Skin epidermis (tissue), 12 donors: ENCODE measurements around the gene DENND1A.
"Not testable (repeated sequence)": the region's sequence is repeated elsewhere in the genome, so short reads cannot be mapped to it uniquely, and the experiment has no call there.

Source experiments
- H3K27ac ChIP-seq, 21 experiments: fragments of 200-600 bp; sonication (generic) in 11 of 21; one replicate each; pipeline ENCODE4 v1.5.0; 2020; ENCODE audit warnings: mild to moderate bottlenecking in 3 of 21, inconsistent platforms in 2 of 21, moderate library complexity in 2 of 21
- H3K4me3 ChIP-seq, 7 experiments: fragments of 200-600 bp; sonication (generic) in 2 of 7; one replicate each; pipeline ENCODE4 v1.5.0; 2020; ENCODE audit warnings: inconsistent platforms in 2 of 7, mild to moderate bottlenecking in 2 of 7, moderate library complexity in 1 of 7

Gene DENND1A

GRCh38 chr9:123437201-123437600 is 492.7 kb downstream of the DENND1A start:
- Histone ChIP-seq H3K27ac (no peak overlapping the region), H3K4me3 (no peak overlapping the region)

GRCh38 chr9:123435471-123435870 is 494.5 kb downstream of the DENND1A start:
- Histone ChIP-seq H3K27ac (no peak overlapping the region), H3K4me3 (no peak overlapping the region)

DNA sequence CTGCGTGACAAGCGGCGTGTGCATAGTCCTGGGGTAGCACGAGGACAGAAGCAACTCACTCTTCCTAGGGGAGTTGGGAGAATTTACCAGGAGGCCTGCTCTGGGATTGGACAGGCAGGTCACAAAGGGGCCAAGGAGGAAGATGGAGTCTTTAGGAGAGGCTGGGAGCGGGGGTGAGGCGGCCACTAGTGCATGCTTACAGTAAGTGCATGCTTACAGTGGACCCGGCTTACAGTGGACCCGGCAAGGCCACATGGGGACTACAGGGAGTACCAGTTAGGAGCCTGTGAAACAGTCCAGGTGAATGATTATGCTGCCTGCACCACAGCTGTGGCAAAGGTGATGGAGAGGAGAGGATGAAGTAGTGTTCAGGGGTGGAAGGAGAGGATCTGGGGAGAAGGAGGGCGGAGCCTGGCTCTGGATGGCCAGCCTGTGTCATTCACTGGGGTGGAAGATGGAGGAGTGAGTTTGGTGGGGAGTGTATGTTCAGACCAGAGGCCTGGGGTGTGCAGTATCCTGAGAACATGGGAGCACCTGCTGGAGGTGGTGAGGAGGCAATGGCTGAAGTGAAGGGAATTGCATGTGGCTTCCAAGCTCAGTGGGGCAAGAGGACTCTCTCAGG is 495.2 kb downstream of the DENND1A start:
- H3K4me3 ChIP-seq = no peak overlapping the region
- H3K27ac ChIP-seq = no peak overlapping the region

DNA sequence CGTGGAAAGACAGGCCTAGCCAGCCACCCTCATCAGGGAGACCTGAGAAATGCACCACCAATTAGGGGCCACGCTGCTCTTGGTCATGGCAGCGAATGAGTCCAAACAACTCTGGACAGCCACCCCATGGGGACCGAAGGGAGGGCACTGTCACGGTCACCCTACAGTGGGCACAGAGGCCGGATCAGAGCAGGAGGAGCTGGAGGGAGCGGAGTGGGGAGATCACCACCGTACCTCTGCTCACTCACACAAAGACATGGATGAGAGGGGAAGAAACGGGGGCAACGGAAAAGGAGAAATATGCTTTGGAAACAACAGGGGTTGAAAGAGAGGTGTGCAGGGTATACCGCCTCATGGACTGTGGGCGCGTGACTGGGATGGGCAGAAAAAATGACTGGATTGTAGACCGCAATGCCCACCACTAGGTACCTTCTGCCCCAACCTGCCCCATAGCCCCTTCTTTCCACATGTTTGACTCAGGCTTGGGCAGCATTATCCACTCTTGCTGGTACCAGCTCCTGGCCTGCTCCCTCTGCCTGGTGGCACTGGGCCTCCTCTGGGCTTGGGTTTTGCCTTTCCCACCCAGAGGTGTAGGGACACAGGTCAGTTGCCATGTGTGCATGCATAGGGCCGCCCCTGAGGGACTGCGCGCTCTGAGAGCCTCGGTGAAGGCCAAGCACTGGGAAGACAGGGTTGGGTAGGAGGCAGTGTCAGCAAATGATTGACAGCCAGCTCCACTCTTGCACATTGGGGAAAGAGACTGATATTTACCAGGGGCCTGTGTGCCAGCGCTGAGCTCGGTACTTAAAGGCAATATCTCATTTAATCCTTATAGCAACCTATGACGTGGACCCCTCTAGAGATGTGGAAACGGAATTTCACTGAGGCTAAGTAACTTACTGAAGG is 497.3 kb downstream of the DENND1A start:
- H3K27ac ChIP-seq = no peak overlapping the region
- H3K4me3 ChIP-seq = no peak overlapping the region

- H3K27ac ChIP-seq = no peak overlapping the region
- no peak overlapping the region for H3K4me3 ChIP-seq
Observed at GRCh38 chr9:123431581-123431980, 498.3 kb downstream of the DENND1A start.

DNA sequence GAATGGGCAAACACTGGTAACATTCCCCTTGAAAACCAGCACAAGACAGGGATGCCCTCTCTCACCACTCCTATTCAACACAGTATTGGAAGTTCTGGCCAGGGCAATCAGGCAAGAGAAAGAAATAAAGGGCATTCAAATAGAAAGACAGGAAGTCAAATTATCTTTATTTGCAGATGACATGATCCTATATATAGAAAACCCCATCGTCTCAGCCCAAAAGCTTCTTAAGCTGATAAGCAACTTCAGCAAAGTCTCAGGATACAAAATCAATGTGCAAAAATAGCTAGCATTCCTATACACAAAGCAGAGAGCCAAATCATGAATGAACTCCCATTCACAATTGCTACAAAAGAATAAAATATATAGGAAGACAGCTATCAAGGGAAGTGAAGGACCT is 501.5 kb downstream of the DENND1A start:
- H3K4me3 ChIP-seq, H3K27ac ChIP-seq: not testable (repeated sequence)

DNA sequence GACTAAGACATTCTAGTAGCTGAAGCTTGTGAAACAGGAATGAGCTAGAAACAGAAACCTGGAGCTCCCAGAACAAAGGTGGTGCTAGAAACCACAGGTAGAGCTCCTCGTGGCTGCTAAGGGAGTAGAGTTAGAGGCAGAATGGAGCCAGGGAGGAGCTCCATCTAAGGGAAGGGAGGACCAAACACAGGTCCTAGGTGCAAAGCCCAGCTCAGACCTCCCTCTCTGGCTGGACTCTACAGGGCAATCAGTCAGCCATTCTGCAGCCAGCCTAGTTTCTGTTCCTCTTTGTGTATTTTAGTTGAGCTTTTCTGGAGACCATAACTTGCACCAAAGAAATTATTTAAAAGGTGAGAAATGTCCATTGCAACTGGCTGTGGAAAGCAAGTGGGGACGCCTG is 503.5 kb downstream of the DENND1A start:
- Histone ChIP-seq H3K4me3 (no peak overlapping the region), H3K27ac (no peak overlapping the region)

GRCh38 chr9:123425836-123426365 is 504.0 kb downstream of the DENND1A start:
- H3K4me3 ChIP-seq = no peak overlapping the region
- H3K27ac ChIP-seq = no peak overlapping the region

GRCh38 chr9:123425261-123425821 is 504.6 kb downstream of the DENND1A start:
- H3K4me3 ChIP-seq = no peak overlapping the region
- no peak overlapping the region for H3K27ac ChIP-seq

- H3K4me3 ChIP-seq = no peak overlapping the region
Observed at GRCh38 chr9:123424552-123425225, 505.2 kb downstream of the DENND1A start.

GRCh38 chr9:123424131-123424530 is 505.8 kb downstream of the DENND1A start:
- H3K4me3 ChIP-seq = no peak overlapping the region
- no peak overlapping the region for H3K27ac ChIP-seq

More at GRCh38 chr9:123424552-123425225, 505.2 kb downstream of the DENND1A start:
- H3K27ac ChIP-seq = no peak overlapping the region

DNA sequence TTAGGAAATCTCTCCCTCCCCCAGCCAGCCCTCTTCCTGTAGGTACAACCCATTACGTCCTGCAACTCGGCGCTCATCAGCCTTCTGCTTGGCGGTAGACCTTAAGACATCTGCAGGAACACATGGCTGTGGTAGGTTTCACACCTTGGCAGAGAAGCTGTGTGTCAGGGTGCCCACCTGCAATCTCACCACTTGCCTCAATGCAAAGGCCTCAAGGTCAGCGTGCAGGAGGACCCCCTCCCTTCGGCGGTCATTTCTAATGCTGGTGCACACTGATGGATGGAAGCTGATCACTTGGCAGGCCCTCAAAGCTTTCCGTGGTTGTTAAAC is 506.6 kb downstream of the DENND1A start:
- no peak overlapping the region for H3K27ac ChIP-seq
- no peak overlapping the region for H3K4me3 ChIP-seq

DNA sequence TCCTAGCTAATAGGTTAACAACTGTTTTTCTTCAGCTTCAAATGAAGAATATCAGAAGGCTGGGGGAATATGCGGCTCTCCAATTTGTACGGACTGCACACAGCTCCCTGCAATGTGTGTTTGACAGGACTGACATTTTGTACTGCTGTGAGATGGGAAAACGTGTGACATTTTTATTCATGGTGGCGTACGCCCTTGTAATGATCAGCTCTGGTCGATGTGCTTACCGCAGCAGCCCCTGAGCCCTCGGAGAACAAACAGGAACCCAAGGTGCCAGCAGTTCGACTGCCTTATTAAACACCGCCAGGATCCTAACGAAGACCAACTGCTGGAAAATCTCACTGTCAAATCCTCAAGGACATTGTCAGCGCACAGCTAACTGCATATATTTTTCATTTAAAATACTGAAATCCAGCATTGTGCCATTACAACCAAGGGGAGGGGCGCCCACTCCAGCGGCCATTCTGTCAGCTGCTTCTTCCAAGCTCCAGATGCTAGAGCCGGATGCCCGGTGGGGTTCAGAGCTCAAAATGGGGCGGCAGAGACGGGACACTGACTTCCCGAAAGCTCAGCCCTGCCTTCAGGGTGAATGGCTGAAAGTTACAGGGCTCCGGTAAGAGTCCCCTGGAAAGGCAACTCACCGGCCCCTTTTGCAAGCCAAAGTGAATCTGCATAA is 507.2 kb downstream of the DENND1A start:
- Histone ChIP-seq H3K27ac (no peak overlapping the region), H3K4me3 (no peak overlapping the region)

GRCh38 chr9:123421801-123422455 is 508.0 kb downstream of the DENND1A start:
- H3K4me3 ChIP-seq = no peak overlapping the region
- H3K27ac ChIP-seq = no peak overlapping the region

DNA sequence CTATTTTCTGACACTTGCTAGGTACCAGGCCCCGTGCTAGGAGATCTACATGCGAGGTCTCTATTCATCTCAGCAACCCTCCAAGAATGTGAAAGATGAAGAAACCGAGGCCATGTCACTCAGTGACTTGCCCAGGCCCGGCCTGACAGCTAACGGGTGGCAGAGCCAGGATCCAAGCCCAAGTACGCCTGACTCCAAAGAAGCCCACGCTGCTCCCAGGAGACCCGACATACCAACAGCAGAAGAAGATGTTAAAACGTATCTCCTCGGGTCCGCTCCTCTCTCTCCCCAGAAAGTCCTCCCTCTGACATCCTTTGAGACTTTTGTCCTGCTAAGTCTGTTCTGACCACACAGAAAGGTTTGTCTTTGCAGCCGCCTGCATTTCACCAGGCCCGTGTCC is 508.7 kb downstream of the DENND1A start:
- no peak overlapping the region for H3K27ac ChIP-seq
- H3K4me3 ChIP-seq = no peak overlapping the region

- H3K4me3 ChIP-seq = no peak overlapping the region
Observed at GRCh38 chr9:123420592-123421111, 509.3 kb downstream of the DENND1A start.

GRCh38 chr9:123419721-123420591 is 510.0 kb downstream of the DENND1A start:
- Histone ChIP-seq H3K4me3 (no peak overlapping the region), H3K27ac (no peak overlapping the region)

More at GRCh38 chr9:123420592-123421111, 509.3 kb downstream of the DENND1A start:
- H3K27ac ChIP-seq = no peak overlapping the region

DNA sequence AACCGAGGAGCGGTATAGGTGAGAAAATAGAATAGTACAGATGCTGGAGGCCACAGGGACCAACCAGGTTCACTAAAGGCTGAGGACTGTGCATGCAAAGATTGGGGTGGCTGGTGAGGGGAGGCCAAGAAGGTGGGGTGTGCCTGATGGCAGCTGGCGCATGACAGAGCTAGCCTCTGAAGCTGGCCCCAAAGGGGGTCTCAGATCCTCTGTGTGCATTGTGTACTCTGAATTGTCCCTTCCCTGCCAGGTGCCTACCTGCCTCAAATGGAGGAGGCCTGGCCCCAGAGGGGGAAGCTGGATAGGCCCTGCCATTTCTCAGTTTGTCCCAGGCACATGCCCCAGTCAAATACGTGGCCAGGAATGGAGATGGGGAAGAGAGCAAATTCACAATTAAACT is 510.8 kb downstream of the DENND1A start:
- H3K27ac ChIP-seq = no peak overlapping the region

More for the DNA sequence above, 510.8 kb downstream of the DENND1A start:
- H3K4me3 ChIP-seq = no peak overlapping the region
